ENCODE results near the gene OTOG. TPM values are rescaled to one million over a fixed set of nuclear protein-coding genes. Genes with fewer than 3 reads are reported as not detected.
A peak's percentile ranks its signal among the peaks of the same experiment; 100 is the strongest.

OTOG gene
- total RNA-seq, 1 donor from 2014 or later: not detected

- DNase-seq (no peak), ATAC-seq (no peak)
- intact Hi-C loops (cut with micrococcal nuclease): no loop called here
These were observed 48.7 kb downstream of the OTOG start for GRCh38 chr11:17595526-17596309.

- DNase-seq: no peak
- ATAC-seq: no peak
- intact Hi-C loops (cut with micrococcal nuclease): no loop called here
These were observed 49.2 kb downstream of the OTOG start for GRCh38 chr11:17596310-17596669.

GRCh38 chr11:17596711-17597110 is 49.7 kb downstream of the OTOG start:
- ATAC-seq: no peak
- DNase-seq: no peak
- intact Hi-C loops (cut with micrococcal nuclease): no loop called here

GRCh38 chr11:17597770-17598169 is 50.7 kb downstream of the OTOG start:
- no peak for DNase-seq
- ATAC-seq: no peak
- intact Hi-C loops (cut with micrococcal nuclease): no loop called here

- ATAC-seq (peak; percentile 92), DNase-seq (peak; percentile 80)
- intact Hi-C loops (cut with micrococcal nuclease): no loop called here
These were observed 51.8 kb downstream of the OTOG start for GRCh38 chr11:17598700-17599459.

GRCh38 chr11:17599460-17599925 is 52.4 kb downstream of the OTOG start:
- no peak for ATAC-seq
- no peak for DNase-seq
- intact Hi-C loops (cut with micrococcal nuclease): no loop called here

GRCh38 chr11:17600316-17601255 is 53.5 kb downstream of the OTOG start:
- intact Hi-C loops (cut with micrococcal nuclease): no loop called here
- no peak for DNase-seq
- no peak for ATAC-seq

- DNase-seq (no peak), ATAC-seq (no peak)
- intact Hi-C loops (cut with micrococcal nuclease): no loop called here
These were observed 54.2 kb downstream of the OTOG start for GRCh38 chr11:17601256-17601671.

GRCh38 chr11:17601676-17602075 is 54.6 kb downstream of the OTOG start:
- DNase-seq (no peak), ATAC-seq (no peak)
- intact Hi-C loops (cut with micrococcal nuclease): no loop called here

GRCh38 chr11:17602105-17603001 is 55.3 kb downstream of the OTOG start:
- DNase-seq: no peak
- intact Hi-C loops (cut with micrococcal nuclease): no loop called here
- no peak for ATAC-seq

- no peak for ATAC-seq
- intact Hi-C loops (cut with micrococcal nuclease): no loop called here
These were observed 56.2 kb downstream of the OTOG start for GRCh38 chr11:17603056-17603825.

GRCh38 chr11:17604201-17604914 is 57.3 kb downstream of the OTOG start:
- no peak for ATAC-seq
- intact Hi-C loops (cut with micrococcal nuclease): no loop called here
- DNase-seq: no peak

More at GRCh38 chr11:17603056-17603825, 56.2 kb downstream of the OTOG start:
- no peak for DNase-seq

GRCh38 chr11:17604915-17605233 is 57.8 kb downstream of the OTOG start:
- no peak for ATAC-seq
- intact Hi-C loops (cut with micrococcal nuclease): no loop called here
- DNase-seq: no peak

GRCh38 chr11:17605651-17606122 is 58.6 kb downstream of the OTOG start:
- no peak for ATAC-seq
- intact Hi-C loops (cut with micrococcal nuclease): no loop called here

GRCh38 chr11:17606233-17607082 is 59.4 kb downstream of the OTOG start:
- ATAC-seq (peak; percentile 83), DNase-seq (peak; percentile 49)
- intact Hi-C loops (cut with micrococcal nuclease): no loop called here

More at GRCh38 chr11:17605651-17606122, 58.6 kb downstream of the OTOG start:
- DNase-seq: no peak

GRCh38 chr11:17607083-17607429 is 60.0 kb downstream of the OTOG start:
- intact Hi-C loops (cut with micrococcal nuclease): no loop called here
- ATAC-seq (no peak), DNase-seq (no peak)

Data from left ventricle myocardium superior (tissue), 1 donor.